ENCODE results near the gene GNG14.
"Not testable (repeated sequence)": the region's sequence is repeated elsewhere in the genome, so short reads cannot be mapped to it uniquely, and the experiment has no call there.

The GNG14 gene

GRCh38 chr19:12668346-12668745 lies 19.5 kb upstream of the GNG14 start:
- DNase-seq, result no peak

GRCh38 chr19:12668932-12669269 lies 18.9 kb upstream of the GNG14 start:
- no peak for DNase-seq

GRCh38 chr19:12669270-12670158 lies 18.3 kb upstream of the GNG14 start:
- peak; percentile 91 for DNase-seq

- no peak for DNase-seq
These were observed 17.5 kb upstream of the GNG14 start for GRCh38 chr19:12670159-12670928.

- DNase-seq, result no peak
These were observed 15.1 kb upstream of the GNG14 start for GRCh38 chr19:12672744-12673143.

GRCh38 chr19:12675399-12675798 lies 12.4 kb upstream of the GNG14 start:
- DNase-seq, result no peak

GRCh38 chr19:12675940-12676339 lies 11.9 kb upstream of the GNG14 start:
- DNase-seq, result no peak

- DNase-seq, result peak; percentile 95
These were observed 11.4 kb upstream of the GNG14 start for GRCh38 chr19:12676384-12676792.

GRCh38 chr19:12676928-12677327 lies 10.9 kb upstream of the GNG14 start:
- no peak for DNase-seq

- DNase-seq, result not testable (repeated sequence)
These were observed 9.8 kb upstream of the GNG14 start for GRCh38 chr19:12678039-12678438.

GRCh38 chr19:12680034-12680433 lies 7.8 kb upstream of the GNG14 start:
- no peak for DNase-seq

- peak; percentile 100 for DNase-seq
These were observed 6.5 kb upstream of the GNG14 start, which contains the start of gene DHPS for GRCh38 chr19:12681074-12681987. Gene DHPS, minus strand, starts transcription at chr19:12681880. Its CDS starts 114 bp downstream, at chr19:12681766.

- no peak for DNase-seq
These were observed 2.0 kb upstream of the GNG14 start for GRCh38 chr19:12685831-12686230.

- no peak for DNase-seq
These were observed 1.2 kb downstream of the GNG14 start for GRCh38 chr19:12689012-12689411.

GRCh38 chr19:12689581-12690216 lies 1.9 kb downstream of the GNG14 start:
- no peak for DNase-seq

GRCh38 chr19:12692960-12693359 lies 5.2 kb downstream of the GNG14 start:
- DNase-seq, result no peak

- DNase-seq, result no peak
These were observed 6.8 kb downstream of the GNG14 start for GRCh38 chr19:12694641-12695040.

- DNase-seq, result no peak
These were observed 7.3 kb downstream of the GNG14 start for GRCh38 chr19:12695096-12695495.

GRCh38 chr19:12695514-12695913 lies 7.7 kb downstream of the GNG14 start:
- no peak for DNase-seq

- DNase-seq, result no peak
These were observed 8.2 kb downstream of the GNG14 start for GRCh38 chr19:12695997-12696365.

GRCh38 chr19:12696366-12697335 lies 8.9 kb downstream of the GNG14 start, which contains the start of gene FBXW9:
Gene FBXW9, minus strand, starts transcription at chr19:12696631. Its CDS starts 50 bp downstream, at chr19:12696581.
- DNase-seq, result peak; percentile 98
